Cardiac muscle cell (in vitro differentiated cells and primary cell): ENCODE measurements around the gene ABHD16A. TPM values are rescaled to one million over a fixed set of nuclear protein-coding genes. Genes with fewer than 3 reads are reported as not detected.
A peak's percentile ranks its signal among the peaks of the same experiment; 100 is the strongest.

ENCODE experiments used
- DNase-seq, 2 donors: peaks; one replicate each; pipeline versions ENCODE4 v3.0.0 to v3.0.0-alpha.2; 2010 to 2017; ENCODE audit warnings: low read depth in 1 of 2, low spot score in 1 of 2
- H3K27ac ChIP-seq: fragments of 200-600 bp; sonication (generic); 2 replicates; pipeline ENCODE4 v1.5.1; 2016
- H3K27me3 ChIP-seq: fragments of 200-600 bp; sonication (generic); 2 replicates; pipeline ENCODE4 v1.6.0; 2016; ENCODE audit warnings: control low read depth
- H3K36me3 ChIP-seq: fragments of 200-600 bp; sonication (generic); 2 replicates; pipeline ENCODE4 v1.5.1; 2016; ENCODE audit warnings: control low read depth
- H3K4me1 ChIP-seq: fragments of 200-600 bp; sonication (generic); 2 replicates; pipeline ENCODE4 v1.8.1; 2017; ENCODE audit warnings: low read depth, mild to moderate bottlenecking, mixed run types
- H3K4me3 ChIP-seq: fragments of 200-600 bp; sonication (generic); 2 replicates; pipeline ENCODE4 v1.5.1; 2016; ENCODE audit warnings: mild to moderate bottlenecking
- H3K9me3 ChIP-seq: fragments of 200-600 bp; sonication (generic); 2 replicates; pipeline ENCODE4 v1.5.1; 2017; ENCODE audit warnings: low read depth, mild to moderate bottlenecking, control low read depth
- CTCF ChIP-seq: IDR thresholded peaks from 2 replicates; pipeline ENCODE4 v1.5.1; 2012; ENCODE audit warnings: low read depth, mild to moderate bottlenecking, low read length
- polyA plus RNA-seq: library from polyadenylated mRNA; unstranded; fragments of >200 nt; fragmentation: Nextera tagmentation; extraction: Ambion mirVana; gene quantifications from 2 replicates; pipeline ENCODE4 v1.2.1, GENCODE V29; 2016
- total RNA-seq: library from RNA; depleted of rRNA; stranded (reverse); fragments of >200 nt; gene quantifications from 2 replicates; pipeline ENCODE4 v1.2.3, GENCODE V29; 2016

The ABHD16A gene
- total RNA-seq (48.0 and 66.3 TPM in 2 replicates), polyA plus RNA-seq (61.5 and 65.1 TPM in 2 replicates)

DNA sequence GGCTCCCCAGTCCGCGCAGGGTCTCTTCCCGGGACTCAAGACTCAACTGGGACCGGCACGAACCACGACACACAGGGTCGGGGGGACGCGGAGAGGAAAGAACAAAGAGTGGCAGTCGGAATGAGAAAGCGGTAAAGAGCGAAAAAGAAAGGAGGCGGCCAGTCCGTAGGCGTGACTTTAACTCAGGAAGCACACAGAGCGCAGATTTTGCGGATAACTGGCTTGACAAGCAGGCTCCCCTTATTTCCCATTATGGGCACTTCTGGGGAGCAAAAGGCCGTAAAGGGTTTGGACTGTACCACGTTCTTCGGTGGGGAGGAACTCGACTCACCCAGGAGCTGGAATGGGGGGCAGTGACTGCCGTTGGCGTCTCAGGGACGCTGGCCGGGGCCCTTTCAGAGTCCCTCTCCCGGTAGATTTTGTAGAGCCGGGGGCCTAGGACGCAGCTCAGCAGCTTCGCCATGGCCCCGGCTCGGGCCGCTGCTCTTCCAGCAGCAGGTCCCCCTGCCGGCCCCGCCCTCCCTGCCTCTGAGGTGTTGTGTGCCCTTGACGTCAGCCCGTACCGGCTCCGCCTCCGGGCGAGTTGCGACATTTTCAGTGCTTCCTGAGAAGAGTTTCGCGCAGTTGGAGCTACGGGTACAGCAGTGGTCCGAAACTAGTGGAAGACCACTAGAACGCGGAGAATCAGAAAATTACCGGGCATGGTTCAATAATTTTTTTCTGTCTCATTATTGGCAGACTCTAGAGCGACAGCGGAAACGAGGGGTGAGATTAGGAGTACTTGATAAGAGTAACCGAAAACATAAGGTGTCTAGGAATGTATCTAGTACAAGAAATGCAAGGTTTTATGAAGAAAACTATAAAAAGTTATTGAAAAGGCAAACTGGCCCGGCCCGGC lies at the start of gene ABHD16A:
Gene ABHD16A, minus strand, starts transcription at position 506 of the 898 bp plus-strand sequence. Its CDS starts 43 bp downstream, at position 463.
- peak within 1 kb of the TSS; percentile 88 for H3K4me3 ChIP-seq
- H3K27me3 ChIP-seq = no peaks in the 10 kb centered on the region
- H3K9me3 ChIP-seq = no peaks in the 10 kb centered on the region
- DNase-seq = peak; percentile 99
- no peak for TF ChIP-seq CTCF
- peak within 1 kb of the TSS; percentile 96 for H3K27ac ChIP-seq
- H3K36me3 ChIP-seq = peaks cover 5% of the 10 kb centered on the region
- H3K4me1 ChIP-seq = peaks cover 8% of the 10 kb centered on the region

- DNase-seq = peak in 1 of 2 donors; percentile 46
- H3K27me3 ChIP-seq = no peaks in the 10 kb centered on the region
- no peak overlapping the region for H3K4me3 ChIP-seq
- TF ChIP-seq CTCF = no peak
- H3K9me3 ChIP-seq = no peaks in the 10 kb centered on the region
- no peaks in the 10 kb centered on the region for H3K4me1 ChIP-seq
- no peaks in the 10 kb centered on the region for H3K36me3 ChIP-seq
- H3K27ac ChIP-seq = no peak overlapping the region
Measured at GRCh38 chr6:31752739-31753319, 49.7 kb upstream of the ABHD16A start.

- Histone ChIP-seq H3K4me3 (no peak overlapping the region), H3K9me3 (no peaks in the 10 kb centered on the region), H3K36me3 (no peaks in the 10 kb centered on the region), H3K27me3 (no peaks in the 10 kb centered on the region), H3K27ac (no peak overlapping the region), H3K4me1 (no peaks in the 10 kb centered on the region)
- no peak for TF ChIP-seq CTCF
- no peak for DNase-seq
Measured at GRCh38 chr6:31750411-31751022, 47.4 kb upstream of the ABHD16A start.

DNA sequence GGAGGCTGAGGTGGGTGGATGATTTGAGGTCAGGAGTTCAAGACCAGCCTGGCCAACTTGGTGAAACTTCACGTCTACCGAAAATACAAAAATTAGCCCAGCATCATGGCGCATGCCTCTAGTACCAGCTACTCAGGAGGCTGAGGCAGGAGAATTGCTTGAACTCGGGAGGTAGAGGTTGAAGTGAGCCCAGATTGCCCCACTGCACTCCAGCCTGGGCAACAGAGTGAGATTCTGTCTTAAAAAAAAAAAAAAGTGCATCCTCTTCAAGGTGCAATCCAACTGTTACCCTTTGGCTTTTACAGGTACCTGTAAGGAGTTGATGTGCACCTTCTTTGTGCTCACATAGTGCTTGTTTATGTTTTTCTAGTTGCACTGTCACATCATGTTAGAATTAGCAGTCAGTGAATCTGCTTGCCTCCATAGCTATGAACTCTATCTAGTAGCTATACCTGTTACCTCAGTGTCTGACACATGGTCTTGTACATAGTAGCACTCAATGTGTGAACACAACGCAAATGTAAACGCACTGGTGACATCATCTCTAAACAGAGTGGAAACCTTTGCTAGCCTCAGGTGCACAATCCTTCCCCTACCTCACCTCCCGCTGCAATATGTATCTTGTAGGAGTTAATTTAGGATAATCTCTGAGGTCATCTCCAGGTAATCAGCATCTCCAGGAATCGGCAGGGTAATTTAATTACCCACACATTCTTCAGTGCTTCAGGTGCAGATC lies 46.3 kb upstream of the ABHD16A start:
- H3K9me3 ChIP-seq = no peaks in the 10 kb centered on the region

More for the DNA sequence above, 46.3 kb upstream of the ABHD16A start:
- TF ChIP-seq CTCF = no peak
- H3K27me3 ChIP-seq = no peaks in the 10 kb centered on the region
- no peak overlapping the region for H3K27ac ChIP-seq
- no peaks in the 10 kb centered on the region for H3K4me1 ChIP-seq
- DNase-seq = no peak
- no peaks in the 10 kb centered on the region for H3K36me3 ChIP-seq
- H3K4me3 ChIP-seq = no peak overlapping the region
